Right lobe of liver (tissue), 6 donors: ENCODE data around the gene AHDC1. TPM values are rescaled to one million over a fixed set of nuclear protein-coding genes. Genes with fewer than 3 reads are reported as not detected.
"Not testable (repeated sequence)": the region's sequence is repeated elsewhere in the genome, so short reads cannot be mapped to it uniquely, and the experiment has no call there.

Experiments
- ATAC-seq, 4 donors: fragments of 200-7000 bp; cut with Tn5 transposase; one replicate each; pipeline ENCODE4 v1.9.1; 2020; ENCODE audit warnings: mild to moderate bottlenecking in 4 of 4, moderate library complexity in 4 of 4
- DNase-seq, 3 donors: peaks; one replicate each; pipeline ENCODE4 v3.0.0-alpha.2; 2020
- H3K27ac ChIP-seq, 3 donors: fragments of 200-600 bp; one replicate each; pipeline ENCODE4 v1.8.0; 2022
- H3K27me3 ChIP-seq, 2 donors: fragments of 200-600 bp; one replicate each; pipeline ENCODE4 v1.8.0; 2022
- H3K36me3 ChIP-seq, 4 donors: fragments of 200-600 bp; sonication (generic) in 1 of 4; one replicate each; pipeline versions ENCODE4 v1.5.1 to v1.8.0; 2017 to 2022; ENCODE audit warnings: control low read depth in 1 of 4
- H3K4me1 ChIP-seq, 4 donors: fragments of 200-600 bp; sonication (generic) in 1 of 4; one replicate each; pipeline versions ENCODE4 v1.5.1 to v1.8.0; 2017 to 2022; ENCODE audit warnings: control low read depth in 1 of 4
- H3K4me3 ChIP-seq, 3 donors: fragments of 200-600 bp; one replicate each; pipeline ENCODE4 v1.8.0; 2022
- H3K9me3 ChIP-seq, 4 donors: fragments of 200-600 bp; sonication (generic) in 1 of 4; one replicate each; pipeline versions ENCODE4 v1.5.1 to v1.8.0; 2017 to 2022; ENCODE audit warnings: control low read depth in 1 of 4
- POLR2A ChIP-seq: fragments of 450-650 bp; IDR thresholded peaks from one replicate; pipeline ENCODE4 v1.6.1; 2017; ENCODE audit warnings: antibody characterized with exemption, mild to moderate bottlenecking
- WGBS: methylation state at CpG from one replicate; pipeline ENCODE4 v1.1.6; 2018; ENCODE audit warnings: low coverage, low lambda C conversion rate; ENCODE audit not compliant: insufficient coverage; ENCODE audit errors: missing lambda C conversion rate; 5-methylcytosine and 5-hydroxymethylcytosine counted together
- intact Hi-C, 2 donors: fragments of 100-400 bp; cut with DNase I; formaldehyde crosslinking; loops; one replicate each; pipeline versions ENCODE4 v1.11.2 to v1.14.1; 2022
- total RNA-seq, 6 experiments: library from RNA; depleted of rRNA in 2 of 6; stranded (reverse); fragments of >200 nt in 2 of 6; fragmentation: NEBNext Ultra II Directional in 3 of 6; extraction: Animal tissue kit (Norgen Biotek cat#: 25700) in 3 of 6; gene quantifications; one replicate each; pipeline versions ENCODE4 v1.1.0 to v1.2.4, GENCODE V29; 2016 to 2023
- TF ChIP-seq, protein P1 (sequence below), 4 donors: fragments of 200-600 bp in 3 of 4; fragments of 450-650 bp in 1 of 4; IDR thresholded peaks; one replicate each; pipeline versions ENCODE4 v1.5.1 to v1.8.0; 2016 to 2022; ENCODE audit warnings: antibody characterized with exemption in 4 of 4, mild to moderate bottlenecking in 2 of 4
- donor health status: DM: no; HTN: yes; CAD: no.
- donor health status: DM: no; HTN: no; CAD: no.
- donor health status: DM: no; HTN: no; CAD: no.
- donor health status: DM: no; HTN: yes; CAD: no.
- donor health status: DM: no; HTN: yes; CAD: no.

AHDC1 gene
- total RNA-seq, 6 experiments from 2014 or later: 5.5 to 21.3 (median 10.9) TPM

DNA sequence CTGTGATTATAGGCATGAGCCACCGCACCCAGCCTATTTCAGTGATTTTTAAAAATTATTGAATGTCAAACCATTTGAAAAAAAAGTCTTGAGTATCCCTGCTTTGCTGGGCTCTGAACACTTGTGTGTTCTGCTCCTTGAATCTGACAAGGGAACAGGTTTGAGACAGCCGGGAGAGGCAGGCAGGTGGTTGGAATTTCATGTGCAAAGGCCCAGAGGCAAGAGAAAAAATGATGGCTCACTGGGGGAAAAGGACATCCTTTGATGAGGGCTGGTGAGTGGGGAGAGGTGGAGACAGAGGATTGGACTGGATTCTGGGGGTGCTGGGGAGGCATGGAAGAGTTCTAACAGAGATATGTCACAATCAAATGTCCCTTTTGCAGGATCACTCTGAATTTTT, 100.9 kb downstream of the AHDC1 start:
- Histone ChIP-seq H3K36me3 (no peaks in the 10 kb centered on the region), H3K4me1 (no peaks in the 10 kb centered on the region), H3K27me3 (no peaks in the 10 kb centered on the region), H3K27ac (no peak overlapping the region), H3K4me3 (no peak overlapping the region), H3K9me3 (no peaks in the 10 kb centered on the region)
- DNase-seq: peak in 1 of 3 donors; percentile 9
- 88% methylated on average over 2 of the region's 2 CpGs for WGBS
- ATAC-seq: no peak
- no peak for TF ChIP-seq POLR2A
- TF ChIP-seq, protein P1, sequence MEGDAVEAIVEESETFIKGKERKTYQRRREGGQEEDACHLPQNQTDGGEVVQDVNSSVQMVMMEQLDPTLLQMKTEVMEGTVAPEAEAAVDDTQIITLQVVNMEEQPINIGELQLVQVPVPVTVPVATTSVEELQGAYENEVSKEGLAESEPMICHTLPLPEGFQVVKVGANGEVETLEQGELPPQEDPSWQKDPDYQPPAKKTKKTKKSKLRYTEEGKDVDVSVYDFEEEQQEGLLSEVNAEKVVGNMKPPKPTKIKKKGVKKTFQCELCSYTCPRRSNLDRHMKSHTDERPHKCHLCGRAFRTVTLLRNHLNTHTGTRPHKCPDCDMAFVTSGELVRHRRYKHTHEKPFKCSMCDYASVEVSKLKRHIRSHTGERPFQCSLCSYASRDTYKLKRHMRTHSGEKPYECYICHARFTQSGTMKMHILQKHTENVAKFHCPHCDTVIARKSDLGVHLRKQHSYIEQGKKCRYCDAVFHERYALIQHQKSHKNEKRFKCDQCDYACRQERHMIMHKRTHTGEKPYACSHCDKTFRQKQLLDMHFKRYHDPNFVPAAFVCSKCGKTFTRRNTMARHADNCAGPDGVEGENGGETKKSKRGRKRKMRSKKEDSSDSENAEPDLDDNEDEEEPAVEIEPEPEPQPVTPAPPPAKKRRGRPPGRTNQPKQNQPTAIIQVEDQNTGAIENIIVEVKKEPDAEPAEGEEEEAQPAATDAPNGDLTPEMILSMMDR (IDR thresholded peaks at IDR 0.05): no peak
- intact Hi-C loops: no loop called here

DNA sequence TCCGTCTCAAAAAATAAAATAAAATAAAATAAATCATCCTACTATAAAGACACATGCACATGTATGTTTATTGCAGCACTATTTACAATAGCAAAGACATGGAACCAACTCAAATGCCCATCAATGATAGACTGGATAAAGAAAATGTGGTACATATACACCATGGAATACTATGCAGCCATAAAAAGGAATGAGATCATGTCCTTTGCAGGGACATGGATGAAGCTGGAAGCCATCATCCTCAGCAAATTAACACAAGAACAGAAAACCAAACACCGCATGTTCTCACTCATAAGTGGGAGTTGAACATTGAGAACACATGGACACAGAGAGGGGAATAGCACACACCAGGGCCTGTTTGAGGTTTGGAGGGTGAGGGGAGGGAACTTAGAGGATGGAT, 102.8 kb downstream of the AHDC1 start:
- H3K4me3 ChIP-seq, H3K9me3 ChIP-seq, H3K36me3 ChIP-seq, ATAC-seq, DNase-seq, H3K27me3 ChIP-seq, intact Hi-C loops, H3K4me1 ChIP-seq, H3K27ac ChIP-seq: not testable (repeated sequence)
- 100% methylated on average over 2 of the region's 2 CpGs for WGBS

GRCh38 chr1:27499142-27499541, 104.8 kb downstream of the AHDC1 start:
- TF ChIP-seq, protein P1 (IDR thresholded peaks at IDR 0.05): no peak
- TF ChIP-seq POLR2A: no peak
- H3K27ac ChIP-seq: no peak overlapping the region
- DNase-seq (no peak), ATAC-seq (no peak)
- intact Hi-C loops: no loop called here
- no peaks in the 10 kb centered on the region for H3K4me1 ChIP-seq
- no peak overlapping the region for H3K4me3 ChIP-seq
- no peaks in the 10 kb centered on the region for H3K36me3 ChIP-seq
- H3K27me3 ChIP-seq: no peaks in the 10 kb centered on the region
- WGBS: 71% methylated on average over 2 of the region's 2 CpGs
- no peaks in the 10 kb centered on the region for H3K9me3 ChIP-seq

DNA sequence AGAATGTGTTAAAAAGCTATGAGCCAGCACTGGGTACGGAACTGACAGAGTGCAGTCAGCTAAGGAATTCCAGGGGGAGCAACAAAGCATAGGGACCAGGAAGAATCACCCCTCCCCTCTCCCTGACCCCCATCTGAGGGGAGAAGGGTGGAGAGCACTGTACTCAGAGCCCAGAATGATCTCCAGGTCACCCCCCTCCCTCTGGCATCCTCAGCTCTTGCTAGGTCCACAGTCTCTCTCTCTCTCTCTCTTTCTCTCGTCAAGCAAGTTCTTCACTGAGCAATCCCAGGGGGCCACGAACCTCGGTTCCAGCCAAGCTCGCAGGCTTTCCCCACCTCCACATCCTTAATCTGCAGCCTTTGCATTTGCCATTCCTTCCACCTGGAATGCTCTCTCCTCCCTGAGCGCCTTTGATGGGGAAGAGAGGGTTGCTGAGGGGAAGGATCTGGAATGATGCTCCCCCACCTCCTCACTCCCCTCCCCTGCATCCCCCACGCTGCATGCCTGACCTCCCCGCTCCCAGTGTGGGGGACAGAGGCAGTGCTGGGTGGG, 107.3 kb downstream of the AHDC1 start:
- ATAC-seq: no peak
- Histone ChIP-seq H3K4me1 (no peaks in the 10 kb centered on the region), H3K9me3 (no peaks in the 10 kb centered on the region), H3K27ac (no peak overlapping the region), H3K27me3 (no peaks in the 10 kb centered on the region), H3K4me3 (no peak overlapping the region), H3K36me3 (no peaks in the 10 kb centered on the region)
- 19% methylated on average over 8 of the region's 8 CpGs for WGBS
- DNase-seq: peak in 1 of 3 donors; percentile 17
- intact Hi-C loops: no loop called here
- TF ChIP-seq, protein P1 (IDR thresholded peaks at IDR 0.05): no peak

GRCh38 chr1:27492796-27493195, 111.1 kb downstream of the AHDC1 start:
- Histone ChIP-seq H3K27me3 (no peaks in the 10 kb centered on the region), H3K9me3 (no peaks in the 10 kb centered on the region), H3K36me3 (no peaks in the 10 kb centered on the region), H3K4me3 (no peak overlapping the region), H3K27ac (no peak overlapping the region), H3K4me1 (peaks cover 0 to 13% (median 4%) of the 10 kb centered on the region in 4 donors)
- peak in 1 of 3 donors; percentile 11 for DNase-seq
- 87% methylated on average over 3 of the region's 3 CpGs for WGBS
- intact Hi-C loops: no loop called here
- ATAC-seq: no peak
- TF ChIP-seq, protein P1 (IDR thresholded peaks at IDR 0.05): no peak
- TF ChIP-seq POLR2A: no peak
